HG02943 (cell line): Measurements from ENCODE around the gene ARL4D.
"Not testable (repeated sequence)": the region's sequence is repeated elsewhere in the genome, so short reads cannot be mapped to it uniquely, and the experiment has no call there.

ENCODE experiments used
- ATAC-seq: cut with Tn5 transposase; IDR thresholded peaks from one replicate; pipeline ENCODE4 v1.9.1; 2021; ENCODE audit warnings: mild to moderate bottlenecking, low read depth, moderate library complexity; ENCODE audit not compliant: unreplicated experiment

The ARL4D gene

GRCh38 chr17:43368740-43369506 is 29.9 kb upstream of the ARL4D start:
- no peak for ATAC-seq

- ATAC-seq: no peak
Observed at GRCh38 chr17:43369986-43370385, 28.8 kb upstream of the ARL4D start.

- no peak for ATAC-seq
Observed at GRCh38 chr17:43371227-43371821, 27.5 kb upstream of the ARL4D start.

GRCh38 chr17:43372273-43372911 is 26.4 kb upstream of the ARL4D start:
- ATAC-seq: no peak

GRCh38 chr17:43373356-43373755 is 25.4 kb upstream of the ARL4D start:
- ATAC-seq: no peak

GRCh38 chr17:43375915-43376314 is 22.9 kb upstream of the ARL4D start:
- not testable (repeated sequence) for ATAC-seq

GRCh38 chr17:43377056-43377810 is 21.6 kb upstream of the ARL4D start:
- no peak for ATAC-seq

GRCh38 chr17:43378766-43379165 is 20.0 kb upstream of the ARL4D start:
- ATAC-seq: no peak

GRCh38 chr17:43380307-43380706 is 18.5 kb upstream of the ARL4D start:
- no peak for ATAC-seq

- no peak for ATAC-seq
Observed at GRCh38 chr17:43381204-43381603, 17.6 kb upstream of the ARL4D start.

GRCh38 chr17:43381621-43382020 is 17.2 kb upstream of the ARL4D start:
- ATAC-seq: no peak

- no peak for ATAC-seq
Observed at GRCh38 chr17:43382776-43383175, 16.0 kb upstream of the ARL4D start.

GRCh38 chr17:43383372-43383771 is 15.4 kb upstream of the ARL4D start:
- ATAC-seq: no peak

- no peak for ATAC-seq
Observed at GRCh38 chr17:43383826-43384475, 14.8 kb upstream of the ARL4D start.

- no peak for ATAC-seq
Observed at GRCh38 chr17:43384476-43384862, 14.3 kb upstream of the ARL4D start.

- no peak for ATAC-seq
Observed at GRCh38 chr17:43385046-43385831, 13.6 kb upstream of the ARL4D start.

GRCh38 chr17:43388359-43389045 is 10.3 kb upstream of the ARL4D start:
- ATAC-seq: peak; percentile 74

- ATAC-seq: no peak
Observed at GRCh38 chr17:43389046-43389947, 9.5 kb upstream of the ARL4D start.
